A549 (cell line): ENCODE results near the gene SHC3. TPM values are rescaled to one million over a fixed set of nuclear protein-coding genes. Genes with fewer than 3 reads are reported as not detected.

Source experiments
- ATAC-seq, 2 experiments: fragments of 200-7000 bp in 1 of 2; fragments of >200 bp in 1 of 2; cut with Nextera tagmentation in 1 of 2; cut with Tn5 transposase in 1 of 2; 3 replicates each; pipeline versions ENCODE4 v1.8.0 to v1.9.1; 2018 to 2020; ENCODE audit warnings: mild to moderate bottlenecking in 1 of 2, moderate library complexity in 1 of 2
- CTCF ChIA-PET: fragments of 300-600 bp; sonication (Branson Sonifier 250); formaldehyde crosslinking; extraction: SDS; loops from one replicate; lab custom pipeline; 2021; ENCODE audit warnings: antibody characterized with exemption, inconsistent platforms; lab: Yijun Ruan, JAX
- POLR2A ChIA-PET: fragments of 350-600 bp; formaldehyde crosslinking; extraction: SDS; loops from one replicate; lab custom pipeline; 2021; ENCODE audit warnings: antibody characterized with exemption, inconsistent platforms; lab: Yijun Ruan, JAX
- DNase-seq, 2 experiments: peaks; one replicate each; pipeline versions ENCODE4 v3.0.0 to v3.0.0-alpha.2; 2011 to 2016; ENCODE audit warnings: low read depth in 1 of 2, low spot score in 1 of 2
- FAIRE-seq: peaks from 2 replicates; lab custom pipeline; 2011; peaks lifted over from hg19 to GRCh38; lab: Jason Lieb, UNC
- H3K27ac ChIP-seq, 2 experiments: fragments of >200 bp; sonication (Bioruptor Twin); formaldehyde crosslinking; 3 replicates each; pipeline ENCODE4 v1.5.1; 2016 to 2017
- H3K4me1 ChIP-seq: fragments of >200 bp; sonication (Bioruptor Twin); formaldehyde crosslinking; 3 replicates; pipeline ENCODE4 v1.6.1; 2016
- H3K4me2 ChIP-seq: fragments of >200 bp; sonication (Bioruptor Twin); formaldehyde crosslinking; 3 replicates; pipeline ENCODE4 v1.6.1; 2016
- H3K4me3 ChIP-seq: fragments of >200 bp; sonication (Bioruptor Twin); formaldehyde crosslinking; 3 replicates; pipeline ENCODE4 v1.5.1; 2016
- H3K9me3 ChIP-seq: fragments of >200 bp; sonication (Bioruptor Twin); formaldehyde crosslinking; 3 replicates; pipeline ENCODE4 v1.6.1; 2016
- BHLHE40 ChIP-seq: IDR thresholded peaks from 2 replicates; pipeline ENCODE4 v1.6.1; 2012; ENCODE audit warnings: low read depth, low read length, inconsistent platforms
- CBX8 ChIP-seq: fragments of 200-600 bp; sonication (generic); IDR thresholded peaks from 2 replicates; pipeline ENCODE4 v1.6.1; 2016
- CHD2 ChIP-seq: fragments of 150-350 bp; IDR thresholded peaks from 2 replicates; pipeline ENCODE4 v1.6.1; 2014; ENCODE audit warnings: low read length; ENCODE audit not compliant: partially characterized antibody
- GATA3 ChIP-seq: IDR thresholded peaks from 2 replicates; pipeline ENCODE4 v1.6.1; 2012; ENCODE audit warnings: borderline replicate concordance
- HDAC2 ChIP-seq: fragments of 200-600 bp; sonication (generic); IDR thresholded peaks from 2 replicates; pipeline ENCODE4 v1.6.1; 2016
- HEYL ChIP-seq: fragments of 250-450 bp; sonication (Bioruptor Pico); IDR thresholded peaks from 2 replicates; pipeline ENCODE4 v1.8.0; 2021; ENCODE audit warnings: mild to moderate bottlenecking, moderate library complexity
- HOXB13 ChIP-seq: fragments of 250-450 bp; sonication (Bioruptor Pico); IDR thresholded peaks from 2 replicates; pipeline ENCODE4 v1.5.0; 2020; ENCODE audit warnings: low read depth, mild to moderate bottlenecking, moderate library complexity
- HOXB5 ChIP-seq: fragments of 250-450 bp; sonication (Bioruptor Pico); IDR thresholded peaks from 2 replicates; pipeline ENCODE4 v1.5.0; 2020; ENCODE audit warnings: mild to moderate bottlenecking, moderate library complexity
- MAFK ChIP-seq: fragments of 450-650 bp; IDR thresholded peaks from 2 replicates; pipeline ENCODE4 v1.6.1; 2014; ENCODE audit not compliant: partially characterized antibody
- MYC ChIP-seq: IDR thresholded peaks from 2 replicates; pipeline ENCODE4 v1.6.1; 2012; ENCODE audit warnings: mild to moderate bottlenecking, inconsistent platforms, low read length, improper control_type of control experiment, borderline replicate concordance
- NPAS2 ChIP-seq: fragments of 250-450 bp; sonication (Bioruptor Pico); IDR thresholded peaks from 2 replicates; pipeline ENCODE4 v1.8.0; 2022; ENCODE audit warnings: mild to moderate bottlenecking, moderate library complexity, borderline replicate concordance
- PHF8 ChIP-seq: fragments of 200-600 bp; sonication (generic); IDR thresholded peaks from 2 replicates; pipeline ENCODE4 v1.6.1; 2016; ENCODE audit warnings: low read depth, mild to moderate bottlenecking, antibody characterized with exemption, moderate library complexity, borderline replicate concordance
- POLR2AphosphoS2 ChIP-seq: conservative IDR thresholded peaks from 2 replicates; pipeline ENCODE4 v1.6.1; 2012; ENCODE audit warnings: low read length, improper control_type of control experiment, inconsistent platforms
- RAD21 ChIP-seq, 2 experiments: fragments of >200 bp in 1 of 2; sonication (Bioruptor Twin) in 1 of 2; formaldehyde crosslinking in 1 of 2; IDR thresholded peaks in 1 of 2; conservative IDR thresholded peaks in 1 of 2; 2 replicates in 1 of 2; 3 replicates in 1 of 2; pipeline ENCODE4 v1.6.1; 2012 to 2018; ENCODE audit warnings: inconsistent platforms in 1 of 2
- RCOR1 ChIP-seq: fragments of 150-350 bp; IDR thresholded peaks from 2 replicates; pipeline ENCODE4 v1.6.1; 2014; ENCODE audit warnings: antibody characterized with exemption, low read length, low read depth
- RFX5 ChIP-seq: fragments of 450-650 bp; IDR thresholded peaks from 2 replicates; pipeline ENCODE4 v1.7.1; 2014; ENCODE audit warnings: antibody characterized with exemption, mild to moderate bottlenecking, moderate library complexity
- SMC3 ChIP-seq: fragments of >200 bp; sonication (Bioruptor Twin); formaldehyde crosslinking; IDR thresholded peaks from 3 replicates; pipeline ENCODE4 v1.6.1; 2018; ENCODE audit warnings: inconsistent platforms
- ZFP36 ChIP-seq: fragments of 450-650 bp; IDR thresholded peaks from 2 replicates; pipeline ENCODE4 v1.6.1; 2014; ENCODE audit warnings: borderline replicate concordance; ENCODE audit not compliant: partially characterized antibody
- WGBS: methylation state at CpG from one replicate; pipeline ENCODE4 v1.1.6; 2017; ENCODE audit errors: missing lambda C conversion rate; 5-methylcytosine and 5-hydroxymethylcytosine counted together
- polyA plus RNA-seq, 4 experiments: library from polyadenylated mRNA; depleted of rRNA in 3 of 4; stranded (reverse); fragments of >200 nt; fragmentation: RNase III in 1 of 4; extraction: RNeasy Plus Mini Kit Qiagen cat#74134 plus additional on column Dnase treatment in 1 of 4; gene quantifications; 2 replicates in 3 of 4; 3 replicates in 1 of 4; pipeline ENCODE4 v1.2.3, GENCODE V29; 2011 to 2017
- TF ChIP-seq, protein P1 (sequence below): fragments of 150-350 bp; IDR thresholded peaks from 2 replicates; pipeline ENCODE4 v1.6.1; 2014; ENCODE audit warnings: low read depth, mild to moderate bottlenecking, low read length
- TF ChIP-seq, protein P2 (sequence below): IDR thresholded peaks from 2 replicates; pipeline ENCODE4 v1.6.1; 2012
- TF ChIP-seq, protein P3 (sequence below): fragments of >200 bp; sonication (Bioruptor Twin); formaldehyde crosslinking; IDR thresholded peaks from 2 replicates; pipeline ENCODE4 v1.6.1; 2016
- TF ChIP-seq, protein P4 (sequence below): fragments of 250-450 bp; sonication (Bioruptor Pico); IDR thresholded peaks from 2 replicates; pipeline ENCODE4 v1.5.0; 2020; ENCODE audit warnings: low read depth, mild to moderate bottlenecking, moderate library complexity
- TF ChIP-seq, protein P5 (sequence below): IDR thresholded peaks from 2 replicates; pipeline ENCODE4 v1.6.1; 2012; ENCODE audit warnings: low read depth, borderline replicate concordance
- TF ChIP-seq, protein P6 (sequence below): fragments of >200 bp; sonication (Bioruptor Twin); formaldehyde crosslinking; IDR thresholded peaks from 3 replicates; pipeline ENCODE4 v1.6.1; 2016

Gene SHC3
- polyA plus RNA-seq, 2 of the 4 experiments (the other 2 are of a cell fraction), result 0.09 to 0.88 TPM

DNA sequence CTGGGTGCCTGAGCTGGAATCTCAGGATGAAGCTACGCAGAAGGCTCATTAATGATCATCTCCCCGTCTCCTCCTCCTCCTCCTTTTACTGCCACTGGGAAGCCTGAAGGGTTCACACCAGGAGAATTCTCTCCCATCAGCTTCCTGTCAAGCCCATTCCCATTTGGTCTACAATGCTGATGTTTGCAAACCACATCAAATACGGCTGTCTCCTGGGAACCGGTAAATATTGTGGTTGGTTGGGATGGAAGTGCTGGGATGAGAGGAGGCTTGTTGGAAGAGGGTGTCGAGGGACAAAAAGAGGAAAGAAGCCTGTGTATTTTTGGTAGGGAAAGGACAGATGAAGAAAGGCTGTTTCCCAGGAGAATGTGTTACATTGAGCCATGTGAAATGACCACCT is 200.6 kb downstream of the SHC3 start (continued):
- TF ChIP-seq, protein P1, sequence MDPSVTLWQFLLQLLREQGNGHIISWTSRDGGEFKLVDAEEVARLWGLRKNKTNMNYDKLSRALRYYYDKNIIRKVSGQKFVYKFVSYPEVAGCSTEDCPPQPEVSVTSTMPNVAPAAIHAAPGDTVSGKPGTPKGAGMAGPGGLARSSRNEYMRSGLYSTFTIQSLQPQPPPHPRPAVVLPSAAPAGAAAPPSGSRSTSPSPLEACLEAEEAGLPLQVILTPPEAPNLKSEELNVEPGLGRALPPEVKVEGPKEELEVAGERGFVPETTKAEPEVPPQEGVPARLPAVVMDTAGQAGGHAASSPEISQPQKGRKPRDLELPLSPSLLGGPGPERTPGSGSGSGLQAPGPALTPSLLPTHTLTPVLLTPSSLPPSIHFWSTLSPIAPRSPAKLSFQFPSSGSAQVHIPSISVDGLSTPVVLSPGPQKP, result no peak
- TF ChIP-seq, protein P2, sequence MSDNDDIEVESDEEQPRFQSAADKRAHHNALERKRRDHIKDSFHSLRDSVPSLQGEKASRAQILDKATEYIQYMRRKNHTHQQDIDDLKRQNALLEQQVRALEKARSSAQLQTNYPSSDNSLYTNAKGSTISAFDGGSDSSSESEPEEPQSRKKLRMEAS, result no peak
- TF ChIP-seq RFX5, result no peak

DNA sequence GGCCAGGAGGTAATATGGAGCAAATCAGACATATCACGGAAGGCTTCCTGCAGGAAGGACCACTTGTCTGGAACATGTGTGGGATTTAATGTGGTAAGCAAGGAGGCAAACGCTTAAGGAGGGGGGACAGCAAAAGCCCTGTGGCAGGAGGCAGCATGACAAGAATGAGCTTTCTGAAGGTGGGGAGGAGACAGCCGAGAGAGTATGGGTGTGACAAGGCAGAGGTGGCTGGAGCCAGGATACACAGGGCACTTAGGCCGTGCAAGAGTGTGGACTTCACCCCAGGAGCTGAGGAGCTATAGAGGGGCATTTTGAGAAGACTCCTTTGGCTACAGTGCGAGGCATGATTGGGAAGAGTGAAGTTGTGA is 201.7 kb downstream of the SHC3 start:
- ATAC-seq (no peak), DNase-seq (no peak), FAIRE-seq (no peak)
- no peaks in the 10 kb centered on the region for H3K4me1 ChIP-seq
- H3K9me3 ChIP-seq, result no peaks in the 10 kb centered on the region
- H3K4me2 ChIP-seq, result no peak overlapping the region
- no peak overlapping the region for H3K4me3 ChIP-seq
- TF ChIP-seq NPAS2, result no peak
- no peak for TF ChIP-seq MYC
- TF ChIP-seq BHLHE40, result no peak
- TF ChIP-seq HOXB13, result no peak
- TF ChIP-seq RCOR1, result no peak
- no peak for TF ChIP-seq RAD21 (conservative IDR thresholded peaks at IDR 0.05 in 1 of 2, IDR thresholded peaks at IDR 0.05 in 1 of 2)
- TF ChIP-seq, protein P3, sequence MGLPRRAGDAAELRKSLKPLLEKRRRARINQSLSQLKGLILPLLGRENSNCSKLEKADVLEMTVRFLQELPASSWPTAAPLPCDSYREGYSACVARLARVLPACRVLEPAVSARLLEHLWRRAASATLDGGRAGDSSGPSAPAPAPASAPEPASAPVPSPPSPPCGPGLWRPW, result no peak
- TF ChIP-seq, protein P1, result no peak
- no peak for TF ChIP-seq HOXB5
- TF ChIP-seq HEYL (CRISPR knock-in tag), result no peak
- TF ChIP-seq, protein P2, result no peak
- TF ChIP-seq HDAC2, result no peak
- TF ChIP-seq, all 56 proteins: peak for 0
- POLR2A ChIA-PET, result no interaction called here
- CTCF ChIA-PET, result interaction anchor here (1.1 to 1.6 kb wide), 2 partner anchors 20 to 24 kb away, joined by 3 to 4 read pairs; no protein-coding TSS in a partner anchor
- no peak overlapping the region for H3K27ac ChIP-seq
- WGBS, result 83% methylated on average over 5 of the region's 5 CpGs

DNA sequence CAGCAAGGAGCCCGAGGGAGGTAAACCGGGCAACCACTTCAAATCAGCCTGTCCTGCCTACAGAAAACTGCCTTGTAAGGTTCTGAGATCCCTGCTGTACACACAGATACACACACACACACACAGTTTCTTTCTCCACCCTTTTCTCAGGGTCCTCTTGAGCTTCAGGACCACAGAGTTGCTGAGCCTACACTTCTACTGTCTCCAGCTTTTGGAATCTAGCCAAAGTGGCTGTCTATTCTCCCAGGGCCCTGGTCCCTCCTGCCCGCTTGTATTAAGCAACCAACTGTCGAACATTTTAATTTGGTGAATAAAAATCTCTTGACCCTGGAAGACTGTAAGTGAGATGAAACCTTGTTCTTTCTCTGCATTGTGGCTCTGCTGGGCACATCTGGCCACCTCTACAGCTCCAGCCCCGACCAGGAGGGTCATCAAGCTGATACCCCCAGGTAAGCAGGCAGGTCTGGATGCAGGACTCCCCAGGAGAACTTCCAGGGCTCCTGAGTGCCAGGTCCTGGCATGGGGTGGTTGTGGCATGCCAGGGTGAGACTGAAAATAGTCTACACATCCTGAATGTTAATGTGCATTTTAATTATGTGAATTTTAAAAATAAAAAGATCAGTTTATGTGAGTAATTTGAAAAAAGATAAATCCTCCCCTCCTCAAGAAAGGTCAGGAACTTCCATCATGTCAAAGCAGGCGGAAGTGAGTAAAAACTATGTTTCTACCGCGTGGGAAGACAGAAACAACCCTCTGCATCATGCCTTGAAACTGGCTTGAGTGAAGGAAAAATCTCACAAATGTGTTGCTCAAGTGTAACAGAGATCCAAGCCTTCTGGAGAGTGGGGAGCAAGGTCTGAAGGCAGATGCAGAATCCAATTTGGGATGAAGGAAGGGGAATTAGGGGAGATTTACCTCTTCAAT is 202.4 kb downstream of the SHC3 start:
- CTCF ChIA-PET, result interaction anchor here (0.6 to 1.6 kb wide), 2 partner anchors 21 to 302 kb away, joined by 3 read pairs; no protein-coding TSS in a partner anchor
- no peak for DNase-seq
- no peaks in the 10 kb centered on the region for H3K4me1 ChIP-seq
- TF ChIP-seq GATA3, result no peak
- TF ChIP-seq, protein P4, sequence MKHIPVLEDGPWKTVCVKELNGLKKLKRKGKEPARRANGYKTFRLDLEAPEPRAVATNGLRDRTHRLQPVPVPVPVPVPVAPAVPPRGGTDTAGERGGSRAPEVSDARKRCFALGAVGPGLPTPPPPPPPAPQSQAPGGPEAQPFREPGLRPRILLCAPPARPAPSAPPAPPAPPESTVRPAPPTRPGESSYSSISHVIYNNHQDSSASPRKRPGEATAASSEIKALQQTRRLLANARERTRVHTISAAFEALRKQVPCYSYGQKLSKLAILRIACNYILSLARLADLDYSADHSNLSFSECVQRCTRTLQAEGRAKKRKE, result no peak
- TF ChIP-seq, protein P3, result no peak
- TF ChIP-seq, protein P5, sequence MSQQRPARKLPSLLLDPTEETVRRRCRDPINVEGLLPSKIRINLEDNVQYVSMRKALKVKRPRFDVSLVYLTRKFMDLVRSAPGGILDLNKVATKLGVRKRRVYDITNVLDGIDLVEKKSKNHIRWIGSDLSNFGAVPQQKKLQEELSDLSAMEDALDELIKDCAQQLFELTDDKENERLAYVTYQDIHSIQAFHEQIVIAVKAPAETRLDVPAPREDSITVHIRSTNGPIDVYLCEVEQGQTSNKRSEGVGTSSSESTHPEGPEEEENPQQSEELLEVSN, result no peak
- no peak for TF ChIP-seq SMC3
- no peak for TF ChIP-seq ZFP36
- no peak for TF ChIP-seq CHD2
- no peak for TF ChIP-seq MAFK
- TF ChIP-seq POLR2AphosphoS2, result no peak
- TF ChIP-seq CBX8, result no peak
- TF ChIP-seq, protein P6, sequence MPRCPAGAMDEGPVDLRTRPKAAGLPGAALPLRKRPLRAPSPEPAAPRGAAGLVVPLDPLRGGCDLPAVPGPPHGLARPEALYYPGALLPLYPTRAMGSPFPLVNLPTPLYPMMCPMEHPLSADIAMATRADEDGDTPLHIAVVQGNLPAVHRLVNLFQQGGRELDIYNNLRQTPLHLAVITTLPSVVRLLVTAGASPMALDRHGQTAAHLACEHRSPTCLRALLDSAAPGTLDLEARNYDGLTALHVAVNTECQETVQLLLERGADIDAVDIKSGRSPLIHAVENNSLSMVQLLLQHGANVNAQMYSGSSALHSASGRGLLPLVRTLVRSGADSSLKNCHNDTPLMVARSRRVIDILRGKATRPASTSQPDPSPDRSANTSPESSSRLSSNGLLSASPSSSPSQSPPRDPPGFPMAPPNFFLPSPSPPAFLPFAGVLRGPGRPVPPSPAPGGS, result no peak
- TF ChIP-seq PHF8, result no peak
- TF ChIP-seq, all 56 proteins: peak for 0
- 67% methylated on average over 8 of the region's 8 CpGs for WGBS
- POLR2A ChIA-PET, result no interaction called here
- ATAC-seq, result no peak
- no peak overlapping the region for H3K27ac ChIP-seq
- H3K9me3 ChIP-seq, result no peaks in the 10 kb centered on the region
- no peak overlapping the region for H3K4me3 ChIP-seq
- FAIRE-seq, result no peak
- no peak overlapping the region for H3K4me2 ChIP-seq
